HepG2 (cell line): Measurements from ENCODE around the gene CDH8. TPM values are rescaled to one million over a fixed set of nuclear protein-coding genes. Genes with fewer than 3 reads are reported as not detected.

Experiments used
- ATAC-seq: fragments of 200-7000 bp; cut with Tn5 transposase; 3 replicates; pipeline ENCODE4 v1.9.1; 2020; ENCODE audit warnings: mild to moderate bottlenecking, moderate library complexity
- BruUV-seq: library from RNA; stranded (reverse); fragments of 400-500 nt; replicated peaks from 2 replicates; lab custom pipeline; 2021; lab: Mats Ljungman, UMichigan
- CTCF ChIA-PET: fragments of 300-600 bp; formaldehyde crosslinking; extraction: SDS; loops from one replicate; lab custom pipeline; 2021; ENCODE audit warnings: low total read pairs, inconsistent platforms, low intra/inter-chr PET ratio; lab: Yijun Ruan, JAX
- POLR2A ChIA-PET: fragments of 350-600 bp; sonication (Branson Sonifier 250); formaldehyde crosslinking; loops from one replicate; lab custom pipeline; 2020; ENCODE audit warnings: antibody characterized with exemption, inconsistent platforms; lab: Yijun Ruan, JAX
- DNase-seq: peaks from one replicate; pipeline ENCODE4 v3.0.0-alpha.2; 2015; ENCODE audit warnings: low spot score
- FAIRE-seq: peaks from 3 replicates; lab custom pipeline; 2011; peaks lifted over from hg19 to GRCh38; lab: Jason Lieb, UNC
- H2AFZ ChIP-seq: one replicate; pipeline ENCODE4 v1.6.1; 2011; ENCODE audit warnings: low read length, inconsistent platforms
- H3K27ac ChIP-seq: fragments of 300-600 bp; 3 replicates; pipeline ENCODE4 v1.8.0; 2011; ENCODE audit warnings: mixed run types, mild to moderate bottlenecking, mixed read lengths, low read length, inconsistent platforms; ENCODE audit not compliant: insufficient read depth; ENCODE audit errors: extremely low read length
- H3K27me3 ChIP-seq, 2 experiments: fragments of 200-600 bp in 1 of 2; 2 replicates in 1 of 2; 3 replicates in 1 of 2; pipeline versions ENCODE4 v1.6.0 to v1.8.0; 2011; ENCODE audit warnings: low read length in 2 of 2, mild to moderate bottlenecking in 2 of 2, moderate library complexity in 2 of 2, inconsistent platforms in 1 of 2; ENCODE audit not compliant: insufficient read depth in 2 of 2, control insufficient read depth in 1 of 2
- H3K36me3 ChIP-seq, 2 experiments: fragments of 200-600 bp in 1 of 2; replicated peaks in 1 of 2; 2 replicates in 1 of 2; 3 replicates in 1 of 2; pipeline versions ENCODE4 v1.5.1 to v1.8.0; 2011; ENCODE audit warnings: low read length in 2 of 2, inconsistent platforms in 1 of 2; ENCODE audit not compliant: insufficient read depth in 2 of 2, control insufficient read depth in 1 of 2
- H3K4me1 ChIP-seq: 2 replicates; pipeline ENCODE4 v1.5.1; 2012; ENCODE audit warnings: low read length, inconsistent platforms; ENCODE audit not compliant: insufficient read depth
- H3K4me2 ChIP-seq: 2 replicates; pipeline ENCODE4 v1.6.0; 2011; ENCODE audit warnings: low read depth, low read length, inconsistent platforms
- H3K4me3 ChIP-seq, 3 experiments: fragments of 200-600 bp in 1 of 3; sonication (generic), shearing (Covaris generic) in 1 of 3; replicated peaks in 1 of 3; 2 replicates each; pipeline ENCODE4 v1.5.1; 2011 to 2016; ENCODE audit warnings: low read length in 3 of 3, inconsistent platforms in 2 of 3, low read depth in 2 of 3, mild to moderate bottlenecking in 2 of 3, control low read depth in 1 of 3, mixed read lengths in 1 of 3; ENCODE audit not compliant: insufficient read depth in 1 of 3
- H3K79me2 ChIP-seq: one replicate; pipeline ENCODE4 v1.6.1; 2011; ENCODE audit warnings: low read length, inconsistent platforms; ENCODE audit not compliant: insufficient read depth
- H3K9ac ChIP-seq: 2 replicates; pipeline ENCODE4 v1.6.0; 2011; ENCODE audit warnings: mild to moderate bottlenecking, low read depth, low read length, inconsistent platforms; ENCODE audit not compliant: insufficient read depth
- H3K9me3 ChIP-seq: 2 replicates; pipeline ENCODE4 v1.5.1; 2012; ENCODE audit warnings: mild to moderate bottlenecking, low read length
- H4K20me1 ChIP-seq: 2 replicates; pipeline ENCODE4 v1.6.0; 2011; ENCODE audit warnings: inconsistent platforms, mild to moderate bottlenecking, low read length, moderate library complexity; ENCODE audit not compliant: insufficient read depth
- ATF1 ChIP-seq: IDR thresholded peaks from 2 replicates; pipeline ENCODE4 v1.6.1; 2016; ENCODE audit warnings: mild to moderate bottlenecking, control low read depth
- ATF7-NPFF ChIP-seq: sonication (generic); formaldehyde crosslinking; IDR thresholded peaks from 2 replicates; pipeline ENCODE4 v1.8.1; 2023; ENCODE audit warnings: mild to moderate bottlenecking, low read depth, missing genetic modification reagents, moderate library complexity
- ATRX ChIP-seq: sonication (generic); formaldehyde crosslinking; IDR thresholded peaks from 2 replicates; pipeline ENCODE4 v1.4.0; 2020; ENCODE audit warnings: missing genetic modification reagents, borderline replicate concordance
- HDAC6 ChIP-seq: fragments of 200-600 bp; sonication (generic); IDR thresholded peaks from 2 replicates; pipeline ENCODE4 v1.7.0; 2017; ENCODE audit warnings: mild to moderate bottlenecking, antibody characterized with exemption, low read length, low read depth
- KDM4B ChIP-seq: sonication (generic); formaldehyde crosslinking; IDR thresholded peaks from 2 replicates; pipeline ENCODE4 v1.4.0; 2020; ENCODE audit warnings: missing genetic modification reagents
- KDM5A ChIP-seq: fragments of 200-600 bp; sonication (generic); IDR thresholded peaks from 2 replicates; pipeline ENCODE4 v1.7.0; 2018; ENCODE audit warnings: antibody characterized with exemption, mild to moderate bottlenecking, low read length, borderline replicate concordance
- MXD4 ChIP-seq: IDR thresholded peaks from 2 replicates; pipeline ENCODE4 v1.6.1; 2016; ENCODE audit warnings: mild to moderate bottlenecking, missing biosample characterization, missing genetic modification reagents
- NCOA2 ChIP-seq: sonication (generic); formaldehyde crosslinking; IDR thresholded peaks from 2 replicates; pipeline ENCODE4 v1.8.0; 2022; ENCODE audit warnings: inconsistent platforms
- TBX2 ChIP-seq: sonication (generic); formaldehyde crosslinking; IDR thresholded peaks from 2 replicates; pipeline ENCODE4 v1.5.0; 2020; ENCODE audit warnings: missing genetic modification reagents, mild to moderate bottlenecking, borderline replicate concordance
- ZNF260 ChIP-seq: sonication (generic); formaldehyde crosslinking; IDR thresholded peaks from 2 replicates; pipeline ENCODE4 v1.4.0; 2020; ENCODE audit warnings: missing genetic modification reagents, low read depth, mild to moderate bottlenecking, borderline replicate concordance
- ZNF326 ChIP-seq: sonication (generic); formaldehyde crosslinking; IDR thresholded peaks from 2 replicates; pipeline ENCODE4 v1.4.0; 2020; ENCODE audit warnings: missing genetic modification reagents, borderline replicate concordance
- ZNF430 ChIP-seq: sonication (generic); formaldehyde crosslinking; IDR thresholded peaks from 2 replicates; pipeline ENCODE4 v1.9.0; 2021; ENCODE audit warnings: mild to moderate bottlenecking, missing genetic modification reagents
- ZNF547 ChIP-seq: sonication (generic); formaldehyde crosslinking; IDR thresholded peaks from 2 replicates; pipeline ENCODE4 v1.5.1; 2020; ENCODE audit warnings: mild to moderate bottlenecking, missing genetic modification reagents
- ZNF558 ChIP-seq: sonication (generic); formaldehyde crosslinking; IDR thresholded peaks from 2 replicates; pipeline ENCODE4 v1.9.0; 2022; ENCODE audit warnings: mild to moderate bottlenecking, missing genetic modification reagents, borderline replicate concordance
- WGBS: methylation state at CpG from one replicate; pipeline ENCODE4 v1.1.6; 2017; ENCODE audit warnings: low lambda C conversion rate; 5-methylcytosine and 5-hydroxymethylcytosine counted together
- in situ Hi-C: cut with HindIII; loops from 2 replicates; pipeline ENCODE4 v1.10.0; 2017; ENCODE audit warnings: low pct_unique_long_range_greater_than_20kb; ENCODE audit not compliant: extremely low pct_ligation_motif_present
- intact Hi-C: fragments of 100-400 bp; cut with micrococcal nuclease; formaldehyde crosslinking; loops from one replicate; pipeline ENCODE4 v1.10.0; 2022; ENCODE audit not compliant: unreplicated experiment
- polyA plus RNA-seq, 8 experiments: library from polyadenylated mRNA; depleted of rRNA in 3 of 8; stranded (reverse) in 7 of 8; unstranded in 1 of 8; fragments of >200 nt; fragmentation: Illumina TruSeq in 4 of 8; extraction: Trizol in 4 of 8; gene quantifications; 2 replicates each; pipeline versions ENCODE4 v1.2.1 to v1.2.3, GENCODE V29; 2011 to 2016; ENCODE audit warnings: low read depth in 4 of 8, missing spikeins in 1 of 8, mixed read lengths in 1 of 8; ENCODE audit not compliant: insufficient read depth in 1 of 8
- total RNA-seq, 5 experiments: library from RNA; depleted of rRNA; stranded (reverse); fragments of >200 nt; fragmentation: Illumina TruSeq; extraction: Trizol; gene quantifications; 2 replicates each; pipeline ENCODE4 v1.2.3, GENCODE V29; 2016; ENCODE audit warnings: low read depth in 1 of 5
- TF ChIP-seq, protein P1 (sequence below): sonication (generic); formaldehyde crosslinking; conservative IDR thresholded peaks from 2 replicates; pipeline ENCODE4 v1.4.0; 2020; ENCODE audit warnings: missing genetic modification reagents
- TF ChIP-seq, protein P2 (sequence below): IDR thresholded peaks from 2 replicates; pipeline ENCODE4 v1.6.1; 2016; ENCODE audit warnings: missing genetic modification reagents, missing compliant biosample characterization
- TF ChIP-seq, protein P3 (sequence below): IDR thresholded peaks from 2 replicates; pipeline ENCODE4 v1.6.1; 2016; ENCODE audit warnings: mild to moderate bottlenecking

The CDH8 gene
- total and polyA plus RNA-seq, 2 of the 13 experiments (the other 11 are each of a cell fraction or from before 2014, with no cell fraction given): not detected

DNA sequence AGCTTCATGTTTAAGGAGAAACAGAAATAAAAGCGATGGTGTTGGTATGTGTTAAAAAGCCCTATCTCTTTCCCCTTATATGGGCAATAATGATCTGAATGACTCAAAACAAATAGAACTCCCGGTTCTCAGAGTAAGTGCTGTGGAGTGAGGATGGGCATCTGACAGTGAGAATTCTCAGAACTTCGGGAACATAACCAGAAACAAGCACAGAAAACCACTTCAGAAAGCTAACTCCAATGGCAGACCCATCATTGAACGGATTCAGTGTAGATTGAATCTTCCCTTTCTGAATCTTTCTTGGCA, 67.2 kb downstream of the CDH8 start:
- no peaks in the 10 kb centered on the region for H4K20me1 ChIP-seq
- no peak overlapping the region for H3K4me3 ChIP-seq
- no peak for FAIRE-seq
- ATAC-seq: no peak
- H3K79me2 ChIP-seq: no peaks in the 10 kb centered on the region
- no peak overlapping the region for H3K27ac ChIP-seq
- intact Hi-C loops: no loop called here
- POLR2A ChIA-PET: no interaction called here
- WGBS: under 1% methylated on average over 4 of the region's 4 CpGs
- H3K36me3 ChIP-seq: no peaks in the 10 kb centered on the region
- no peaks in the 10 kb centered on the region for H3K27me3 ChIP-seq
- TF ChIP-seq ZNF326: no peak
- no peak for TF ChIP-seq MXD4 (CRISPR knock-in tag)
- no peak for TF ChIP-seq HDAC6
- no peak for TF ChIP-seq KDM5A
- no peak overlapping the region for H3K9ac ChIP-seq
- H3K9me3 ChIP-seq: no peaks in the 10 kb centered on the region
- CTCF ChIA-PET: no interaction called here
- no TSS peak for BruUV-seq
- no peak overlapping the region for H3K4me2 ChIP-seq
- H2AFZ ChIP-seq: no peak overlapping the region
- DNase-seq: no peak
- in situ Hi-C loops: no loop called here
- H3K4me1 ChIP-seq: no peaks in the 10 kb centered on the region

DNA sequence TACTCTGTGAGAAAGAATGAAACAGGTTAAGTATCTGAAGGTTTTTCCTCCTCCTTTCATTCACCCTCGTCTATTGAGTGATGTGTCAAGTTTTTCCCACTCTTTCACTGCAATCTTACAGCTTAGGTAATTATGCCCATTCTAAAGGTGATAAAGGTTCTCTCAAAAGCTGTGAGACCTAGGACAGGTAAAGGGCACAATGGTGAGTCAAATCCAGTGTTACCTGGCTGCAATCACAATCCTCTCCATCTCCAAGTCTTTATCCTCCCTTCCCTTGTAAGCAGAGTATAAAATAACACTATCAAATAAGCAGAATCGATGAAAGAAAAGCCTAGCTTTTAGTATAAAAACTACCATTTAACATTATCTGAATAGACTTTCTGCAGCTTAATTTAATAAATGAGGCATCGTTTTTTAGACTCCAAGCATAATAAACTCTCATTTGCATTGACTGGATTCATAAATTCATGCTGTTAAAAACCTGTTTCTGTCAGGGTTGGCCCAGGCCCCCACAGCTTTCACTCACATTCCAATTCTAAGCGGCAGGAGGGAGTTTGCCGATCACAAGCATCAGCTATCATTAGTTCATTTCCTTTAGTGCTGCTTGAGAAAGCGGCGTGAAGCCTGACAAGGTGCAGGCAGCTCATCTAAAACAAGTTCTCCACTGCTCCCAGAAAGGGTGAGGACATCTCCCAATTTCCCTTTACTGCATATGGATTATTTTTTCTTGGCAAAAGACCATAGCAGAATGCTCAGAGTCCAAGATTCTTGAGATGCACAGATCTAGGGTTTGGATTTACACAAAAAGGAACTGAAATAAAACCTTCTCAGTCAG, 67.8 kb downstream of the CDH8 start:
- no peak overlapping the region for H3K9ac ChIP-seq
- H3K79me2 ChIP-seq: no peaks in the 10 kb centered on the region
- H3K4me1 ChIP-seq: no peaks in the 10 kb centered on the region
- intact Hi-C loops (no loop called here), in situ Hi-C loops (no loop called here)
- H3K9me3 ChIP-seq: no peaks in the 10 kb centered on the region
- DNase-seq (no peak), ATAC-seq (no peak), FAIRE-seq (no peak)
- POLR2A ChIA-PET: no interaction called here
- 4% methylated on average over 7 of the region's 7 CpGs for WGBS
- no peak overlapping the region for H3K4me2 ChIP-seq
- no peak overlapping the region for H2AFZ ChIP-seq
- no peak overlapping the region for H3K4me3 ChIP-seq
- H4K20me1 ChIP-seq: no peaks in the 10 kb centered on the region
- no peaks in the 10 kb centered on the region for H3K27me3 ChIP-seq
- H3K27ac ChIP-seq: no peak overlapping the region
- CTCF ChIA-PET: no interaction called here
- H3K36me3 ChIP-seq: no peaks in the 10 kb centered on the region
- no TSS peak for BruUV-seq
- TF ChIP-seq ZNF558 (CRISPR knock-in tag) (no peak), KDM4B (CRISPR knock-in tag) (no peak), ZNF260 (CRISPR knock-in tag) (no peak), ZNF430 (no peak), NCOA2 (CRISPR knock-in tag) (no peak), ATRX (CRISPR knock-in tag) (no peak), TBX2 (CRISPR knock-in tag) (no peak), ZNF547 (CRISPR knock-in tag) (no peak), ATF7-NPFF (CRISPR knock-in tag) (no peak), ATF1 (no peak)
- TF ChIP-seq, protein P1, sequence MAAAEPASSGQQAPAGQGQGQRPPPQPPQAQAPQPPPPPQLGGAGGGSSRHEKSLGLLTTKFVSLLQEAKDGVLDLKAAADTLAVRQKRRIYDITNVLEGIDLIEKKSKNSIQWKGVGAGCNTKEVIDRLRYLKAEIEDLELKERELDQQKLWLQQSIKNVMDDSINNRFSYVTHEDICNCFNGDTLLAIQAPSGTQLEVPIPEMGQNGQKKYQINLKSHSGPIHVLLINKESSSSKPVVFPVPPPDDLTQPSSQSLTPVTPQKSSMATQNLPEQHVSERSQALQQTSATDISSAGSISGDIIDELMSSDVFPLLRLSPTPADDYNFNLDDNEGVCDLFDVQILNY (CRISPR knock-in tag): no peak
- TF ChIP-seq, protein P2, sequence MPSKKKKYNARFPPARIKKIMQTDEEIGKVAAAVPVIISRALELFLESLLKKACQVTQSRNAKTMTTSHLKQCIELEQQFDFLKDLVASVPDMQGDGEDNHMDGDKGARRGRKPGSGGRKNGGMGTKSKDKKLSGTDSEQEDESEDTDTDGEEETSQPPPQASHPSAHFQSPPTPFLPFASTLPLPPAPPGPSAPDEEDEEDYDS (CRISPR knock-in tag): no peak
- TF ChIP-seq, protein P3, sequence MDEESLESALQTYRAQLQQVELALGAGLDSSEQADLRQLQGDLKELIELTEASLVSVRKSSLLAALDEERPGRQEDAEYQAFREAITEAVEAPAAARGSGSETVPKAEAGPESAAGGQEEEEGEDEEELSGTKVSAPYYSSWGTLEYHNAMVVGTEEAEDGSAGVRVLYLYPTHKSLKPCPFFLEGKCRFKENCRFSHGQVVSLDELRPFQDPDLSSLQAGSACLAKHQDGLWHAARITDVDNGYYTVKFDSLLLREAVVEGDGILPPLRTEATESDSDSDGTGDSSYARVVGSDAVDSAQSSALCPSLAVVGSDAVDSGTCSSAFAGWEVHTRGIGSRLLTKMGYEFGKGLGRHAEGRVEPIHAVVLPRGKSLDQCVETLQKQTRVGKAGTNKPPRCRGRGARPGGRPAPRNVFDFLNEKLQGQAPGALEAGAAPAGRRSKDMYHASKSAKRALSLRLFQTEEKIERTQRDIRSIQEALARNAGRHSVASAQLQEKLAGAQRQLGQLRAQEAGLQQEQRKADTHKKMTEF (CRISPR knock-in tag): no peak
